Measurements from ENCODE around the gene ANKDD1B.
"Not testable (repeated sequence)": the region's sequence is repeated elsewhere in the genome, so short reads cannot be mapped to it uniquely, and the experiment has no call there.

ANKDD1B gene

DNA sequence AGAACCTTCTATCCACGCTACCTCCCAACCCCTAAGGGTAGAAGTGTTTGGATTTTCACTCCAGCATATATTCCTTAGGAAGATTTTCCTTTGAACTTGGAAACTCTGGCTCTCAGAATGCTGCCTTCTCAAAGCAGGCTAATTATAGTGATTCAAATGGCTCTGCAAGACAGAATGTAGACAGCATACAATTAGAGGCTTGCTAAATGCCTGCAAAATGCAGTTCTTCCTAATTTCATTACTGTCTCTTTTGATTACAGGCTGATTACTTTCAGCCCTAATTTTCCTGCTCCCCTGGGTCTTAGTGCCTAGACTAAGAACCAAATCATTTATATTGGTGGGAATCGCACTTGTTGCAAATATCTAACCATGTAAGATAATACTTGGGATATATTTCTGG, 50.8 kb downstream of the ANKDD1B start:
- DNase-seq, result no peak

DNA sequence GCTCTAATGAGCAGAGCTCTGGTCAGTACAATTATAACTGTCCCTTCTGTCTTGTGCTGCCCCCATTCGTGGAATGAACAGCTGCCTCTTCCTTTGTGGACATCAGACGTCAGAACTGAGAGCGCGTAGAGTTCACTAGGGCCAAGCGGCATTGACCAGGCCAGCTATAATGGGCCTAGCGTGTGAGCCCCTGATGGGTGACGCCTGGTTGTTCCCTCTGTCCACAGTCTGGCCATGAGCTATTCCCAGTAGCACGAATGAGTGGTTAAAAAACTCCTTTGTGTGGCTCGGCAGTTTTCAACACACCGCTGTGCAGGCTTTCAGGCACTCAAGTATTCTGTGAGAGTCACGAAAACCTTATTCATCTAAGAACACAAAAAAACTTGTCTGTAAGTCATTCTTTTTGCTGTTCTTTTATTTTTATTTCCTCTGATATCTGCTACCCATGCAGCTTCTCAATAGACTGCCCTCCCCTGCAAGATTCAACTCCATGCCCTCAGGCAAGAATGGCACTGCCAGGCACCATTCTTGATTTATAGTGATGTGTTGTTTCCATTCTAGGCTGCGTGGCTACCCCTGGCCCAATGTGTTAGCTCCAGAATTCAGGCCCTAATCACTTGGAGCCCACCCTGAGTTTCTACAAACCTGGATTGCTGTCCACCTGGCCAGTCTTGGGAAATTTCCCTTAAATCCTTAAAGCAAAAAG, 52.5 kb downstream of the ANKDD1B start:
- DNase-seq, result no peak

DNA sequence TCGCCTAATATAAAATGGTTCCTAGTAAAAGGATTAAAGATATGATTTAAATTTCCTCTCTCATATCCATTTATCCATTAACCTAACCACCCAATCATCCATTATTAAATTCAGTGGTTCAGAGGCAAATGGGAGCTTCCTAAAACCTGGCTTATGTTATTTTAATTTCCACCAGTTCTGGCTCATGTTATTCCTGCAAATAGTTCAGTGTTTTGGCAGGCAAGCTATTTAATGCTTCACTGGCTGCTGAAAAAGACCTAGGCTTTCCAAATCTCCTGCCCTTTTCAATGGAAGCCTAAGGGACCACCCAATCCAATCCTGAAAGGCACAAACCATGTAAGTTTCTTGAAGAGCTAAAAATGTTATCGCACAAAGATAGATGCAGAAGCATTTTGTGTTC, 53.7 kb downstream of the ANKDD1B start:
- no peak for DNase-seq

DNA sequence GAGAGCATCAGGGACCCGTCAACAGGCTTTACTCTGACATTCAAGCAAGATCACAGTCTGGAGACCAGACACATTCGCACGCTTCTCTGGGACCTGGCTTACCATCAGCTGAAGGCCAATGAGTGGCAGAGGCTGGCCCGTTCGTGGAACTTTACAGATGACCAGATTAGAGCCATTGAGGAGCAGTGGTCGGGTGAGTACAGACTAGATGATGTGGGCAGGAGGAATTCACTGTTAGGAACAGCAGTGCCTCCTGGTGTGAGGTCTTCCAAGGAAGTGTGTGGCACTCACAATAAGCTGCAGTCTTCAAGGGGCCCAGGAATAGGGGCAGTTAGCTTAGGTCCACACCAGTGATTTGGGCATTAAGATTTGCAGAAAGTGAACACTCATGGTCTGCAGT, 55.5 kb downstream of the ANKDD1B start:
- DNase-seq, result no peak

DNA sequence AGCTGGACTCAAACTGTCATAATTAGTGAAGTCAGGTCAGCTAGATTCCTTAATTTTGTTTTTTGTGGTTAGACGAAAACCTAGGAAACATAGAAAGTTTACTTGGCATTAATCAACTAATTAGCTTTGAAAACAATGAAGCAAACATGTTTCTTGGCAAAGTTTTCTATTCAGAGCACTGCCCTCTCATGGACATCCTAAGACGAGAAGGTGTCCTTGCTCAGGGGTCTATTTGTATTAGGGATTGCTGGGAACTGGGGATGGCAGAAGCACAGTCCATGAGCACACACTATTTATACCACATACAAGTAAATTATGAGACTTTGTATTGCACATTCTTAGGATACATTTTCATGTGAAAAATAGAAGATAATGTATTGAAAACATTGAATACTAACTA, 56.3 kb downstream of the ANKDD1B start:
- no peak for DNase-seq

DNA sequence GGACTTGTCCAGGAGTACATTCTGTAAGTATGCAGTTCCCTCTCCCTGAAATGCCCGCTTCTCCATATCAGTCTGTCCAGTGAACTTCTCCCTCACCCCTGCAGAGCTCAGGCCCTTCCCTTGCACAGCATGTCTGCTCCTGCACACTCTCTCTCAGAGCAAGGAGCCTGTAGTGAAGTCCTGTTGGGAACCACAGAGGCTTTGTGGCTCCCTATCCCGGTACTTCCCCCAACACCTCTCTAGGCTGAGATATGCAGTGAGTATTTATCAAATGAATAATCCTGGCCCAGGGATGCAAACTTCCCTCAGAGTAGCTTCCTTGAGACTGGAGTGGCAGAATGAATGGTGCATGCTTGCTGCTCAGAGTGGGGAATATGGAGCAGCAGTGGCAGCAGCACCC, 57.2 kb downstream of the ANKDD1B start:
- no peak for DNase-seq

DNA sequence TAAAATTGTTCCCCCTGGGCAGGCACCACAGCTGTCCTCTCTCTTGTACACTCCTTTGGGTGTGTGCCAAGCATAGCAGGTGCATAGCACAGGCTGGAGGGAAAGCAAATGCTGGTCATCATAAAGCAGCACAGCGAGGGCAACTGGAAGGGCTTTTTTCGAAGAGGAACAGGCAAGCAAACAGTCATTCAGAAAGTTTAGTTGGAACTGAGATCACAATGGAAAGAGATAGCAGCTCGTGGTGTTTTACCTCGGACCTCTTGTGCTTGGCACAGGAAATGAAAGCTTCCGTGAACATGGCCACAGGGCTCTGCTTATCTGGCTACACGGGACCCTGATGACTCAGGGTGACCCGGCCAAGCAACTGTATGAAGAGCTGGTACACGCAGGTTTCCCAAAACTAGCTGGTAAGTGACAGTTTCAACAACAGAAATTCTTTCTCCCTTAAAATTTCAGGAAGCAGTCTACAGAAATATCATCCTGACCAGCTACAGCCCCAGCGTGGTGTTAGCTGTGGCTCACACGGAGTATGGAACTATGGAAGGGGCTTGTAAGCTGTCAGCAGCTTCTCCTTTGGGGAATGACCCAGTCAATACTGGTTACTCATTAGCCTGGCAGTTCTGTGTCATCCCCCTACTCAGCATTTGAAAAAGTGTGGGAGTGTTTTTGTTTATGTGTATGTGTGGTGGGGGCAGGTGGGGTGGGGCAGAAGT, 57.9 kb downstream of the ANKDD1B start:
- no peak for DNase-seq

DNA sequence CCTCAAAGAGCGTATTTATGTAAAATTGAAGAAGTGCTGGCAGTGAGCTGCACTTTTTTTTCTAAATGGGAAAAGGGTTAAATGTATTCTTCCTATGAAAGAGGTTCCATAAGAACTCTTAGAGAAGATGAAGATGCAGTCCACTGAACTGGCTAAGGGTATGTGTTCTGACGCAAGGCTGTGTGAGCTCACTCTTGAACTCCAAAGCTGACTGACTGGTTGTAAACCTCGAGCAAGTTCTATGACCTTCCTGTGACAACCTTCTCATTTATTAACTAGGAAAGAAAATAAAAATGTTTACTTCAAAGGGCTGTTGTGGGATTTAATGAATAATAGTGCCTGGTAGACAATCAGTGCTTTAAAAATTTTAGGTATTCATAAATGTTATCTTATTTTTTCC, 59.3 kb downstream of the ANKDD1B start:
- no peak for DNase-seq

DNA sequence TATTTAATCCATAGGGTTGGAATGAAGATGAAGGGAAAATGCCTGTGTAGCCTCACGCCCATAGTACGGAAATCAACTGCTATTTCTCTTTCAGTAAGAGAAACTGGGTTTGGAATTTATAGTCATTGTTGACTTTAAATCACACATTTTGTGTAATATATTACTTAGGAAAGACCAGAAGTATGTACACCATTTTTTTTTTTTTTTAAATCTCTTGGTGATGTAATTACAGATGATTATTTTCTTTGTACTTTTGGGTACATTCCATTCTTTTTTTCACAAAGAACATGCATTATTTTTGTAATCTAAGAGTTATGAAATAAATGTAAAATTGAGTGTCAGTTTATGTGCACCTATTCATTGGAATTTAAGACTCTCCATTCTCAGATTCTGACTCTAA, 60.3 kb downstream of the ANKDD1B start:
- no peak for DNase-seq

DNA sequence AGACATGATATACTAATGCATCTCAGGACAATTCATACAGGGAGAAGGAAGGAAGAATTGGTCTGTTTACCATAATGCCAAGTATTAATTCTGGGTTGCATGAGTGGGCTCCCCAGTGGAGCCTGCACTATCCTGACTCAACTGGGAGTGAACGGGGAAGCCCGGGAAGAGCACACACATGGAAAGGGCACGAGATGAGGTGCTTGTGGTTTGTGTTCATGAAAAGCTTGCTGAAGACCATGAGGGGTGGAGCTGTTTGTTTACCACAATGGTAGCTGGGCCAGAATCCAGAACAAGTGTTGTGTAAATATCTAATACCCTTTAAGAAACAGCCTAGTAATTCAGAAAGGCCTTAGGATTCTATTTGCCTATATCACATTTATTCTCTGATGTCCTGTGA, 61.4 kb downstream of the ANKDD1B start:
- no peak for DNase-seq

DNA sequence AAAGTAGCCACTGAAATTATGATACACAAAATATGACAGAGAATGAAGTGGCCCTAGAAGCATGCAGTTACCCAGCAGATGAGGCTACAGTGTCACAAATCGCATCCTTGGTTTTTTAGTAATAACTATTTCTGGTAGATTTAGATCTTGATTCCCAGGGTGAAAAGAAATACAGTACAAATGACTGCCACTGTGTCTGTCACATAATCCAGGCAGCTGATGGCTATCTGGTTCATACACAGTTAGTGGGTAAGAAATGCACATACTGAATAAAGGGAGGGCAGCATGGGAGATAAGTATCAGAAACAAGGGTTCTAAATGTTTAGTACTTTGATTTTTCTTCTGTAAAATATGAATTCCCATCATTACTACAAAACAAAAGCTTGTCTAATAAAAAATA, 64.5 kb downstream of the ANKDD1B start:
- DNase-seq, result no peak

DNA sequence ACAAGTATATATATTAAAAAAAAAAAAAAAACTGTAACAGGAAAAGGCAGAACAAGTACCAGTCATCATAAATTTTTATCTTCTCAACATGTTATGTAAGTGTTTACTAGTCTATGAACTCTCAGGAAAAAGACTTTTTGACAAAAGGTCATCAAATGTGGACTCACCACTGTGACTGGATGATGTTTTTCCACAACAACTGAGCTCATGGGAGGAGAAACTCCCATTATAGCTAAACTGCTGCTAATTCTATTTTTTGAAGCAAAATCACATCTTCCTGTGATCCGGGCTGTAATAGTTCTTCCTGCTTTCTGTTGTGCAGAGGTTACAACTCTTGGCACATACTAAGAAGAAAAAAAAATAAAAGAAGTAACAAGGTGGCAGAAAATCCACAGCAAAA, 66.4 kb downstream of the ANKDD1B start:
- no peak for DNase-seq

DNA sequence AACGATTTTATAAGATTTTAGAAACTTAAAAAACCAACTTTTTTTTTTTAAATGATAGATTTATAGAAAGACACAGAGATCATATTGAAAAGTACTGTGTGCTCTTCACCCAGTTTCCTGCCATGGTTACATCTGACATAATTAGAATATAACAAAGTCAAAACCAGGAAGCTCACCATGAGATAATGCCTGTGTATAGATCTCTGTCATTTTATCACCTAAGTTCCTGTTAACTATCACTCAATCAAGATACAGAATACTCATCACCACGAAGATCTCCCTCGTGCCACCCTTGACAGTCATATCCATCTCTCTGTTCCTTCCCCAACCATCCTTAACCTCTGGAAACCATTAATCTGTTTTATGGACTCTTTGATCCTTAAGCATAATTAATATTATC, 66.9 kb downstream of the ANKDD1B start:
- no peak for DNase-seq

DNA sequence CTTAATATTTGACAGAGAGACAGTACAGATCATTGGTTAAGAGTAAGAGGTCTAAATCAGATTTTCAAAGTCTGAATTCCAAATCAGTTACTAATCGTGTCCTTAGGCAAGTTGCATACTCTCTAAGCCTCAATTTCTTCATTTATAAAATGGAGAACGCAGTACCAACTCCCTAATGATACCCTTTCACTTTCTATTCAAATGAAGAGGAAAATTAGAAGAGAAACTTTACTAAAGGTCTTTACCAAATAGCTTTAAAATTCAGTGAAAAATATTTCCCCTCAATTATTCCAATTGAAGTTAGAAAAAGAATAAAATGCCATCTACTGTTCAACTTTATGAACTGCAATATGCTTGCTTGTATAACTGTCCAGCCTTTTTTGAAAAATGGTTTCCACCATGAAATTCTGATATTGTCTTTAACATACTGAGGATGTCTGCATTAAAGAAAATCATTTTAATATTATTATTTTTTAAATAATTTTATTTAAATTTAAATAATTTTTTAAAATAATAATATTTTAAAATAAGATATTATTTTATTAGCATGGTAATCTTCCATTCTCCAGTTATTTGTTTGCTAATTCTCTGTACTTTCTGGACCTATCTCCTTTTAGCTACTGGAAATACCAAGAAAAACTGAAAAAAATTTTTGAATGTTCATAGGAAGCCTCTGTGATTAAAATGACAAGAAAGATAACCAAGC, 70.0 kb downstream of the ANKDD1B start:
- DNase-seq, result no peak

DNA sequence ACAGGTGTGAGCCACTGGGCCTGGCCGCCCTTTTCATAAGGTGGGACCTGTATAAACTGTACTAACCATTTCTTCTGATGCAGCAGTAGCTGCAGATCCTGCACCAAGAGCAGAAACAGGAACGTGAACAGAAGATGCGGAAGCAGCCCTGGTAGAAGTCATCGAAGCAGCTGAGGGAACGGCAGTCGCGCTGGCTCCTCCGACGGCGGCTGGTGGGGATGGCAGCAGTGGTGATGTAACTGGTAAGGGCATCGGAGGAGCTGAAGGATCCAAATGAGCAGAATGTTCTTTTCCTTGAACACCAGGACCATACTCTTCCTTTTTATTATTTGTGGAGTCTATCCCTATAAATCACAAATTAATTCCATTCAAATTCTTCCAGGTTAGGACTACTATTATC, 73.9 kb downstream of the ANKDD1B start:
- no peak for DNase-seq

DNA sequence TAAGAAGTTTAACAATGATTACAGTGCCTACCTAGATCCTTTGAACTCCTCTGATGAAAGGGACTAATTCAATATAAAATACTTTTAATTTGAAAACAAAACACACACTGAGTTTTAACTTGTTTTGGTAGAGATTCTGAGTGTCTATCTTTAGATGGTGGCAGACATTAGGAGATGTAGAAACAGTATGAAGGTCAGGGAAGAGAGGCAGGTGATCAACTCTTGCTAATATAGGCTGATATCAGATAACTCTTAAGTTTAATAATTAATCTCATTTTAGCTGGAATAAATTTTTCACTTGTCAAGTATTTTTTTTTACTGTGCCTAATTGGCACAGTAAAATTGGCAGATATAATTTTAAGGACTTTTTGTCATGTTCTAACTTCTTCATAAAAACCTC, 75.2 kb downstream of the ANKDD1B start:
- no peak for DNase-seq

DNA sequence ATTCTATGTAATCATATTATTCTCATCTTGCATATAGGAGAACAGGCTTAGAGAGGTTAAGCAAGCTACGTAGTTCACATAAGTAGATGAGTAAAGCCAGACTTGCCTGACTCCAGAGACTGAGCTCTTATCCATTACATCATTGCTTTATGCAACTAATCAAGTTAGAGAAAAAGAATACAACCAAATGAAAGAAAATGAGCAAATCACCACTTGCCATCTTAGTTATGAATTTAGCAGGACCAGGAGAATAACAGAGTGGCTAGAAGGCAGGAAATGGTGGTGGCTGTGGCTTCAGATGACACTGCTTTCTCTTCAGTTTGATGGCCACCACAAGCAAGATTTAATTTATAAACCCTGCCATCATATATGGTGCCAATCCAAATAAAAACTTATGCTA, 79.4 kb downstream of the ANKDD1B start:
- DNase-seq, result no peak

DNA sequence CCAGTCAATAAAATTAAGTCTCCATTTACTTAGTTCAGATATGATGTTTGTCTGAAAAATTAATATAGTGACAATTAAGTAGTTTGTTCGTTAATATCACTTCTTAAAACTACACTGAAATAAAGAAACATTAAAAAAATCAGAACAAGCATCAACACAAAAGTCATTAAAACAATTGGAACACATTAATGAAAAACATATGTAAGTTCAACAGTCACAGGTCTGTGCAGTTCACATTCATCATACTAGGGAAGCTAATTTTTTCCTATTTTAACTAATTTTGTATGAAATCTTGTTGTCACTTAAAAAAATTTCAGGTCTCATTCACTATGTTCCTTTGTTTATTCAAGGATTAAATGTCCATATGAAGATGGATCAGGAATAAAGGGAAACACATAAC, 83.5 kb downstream of the ANKDD1B start:
- no peak for DNase-seq

DNA sequence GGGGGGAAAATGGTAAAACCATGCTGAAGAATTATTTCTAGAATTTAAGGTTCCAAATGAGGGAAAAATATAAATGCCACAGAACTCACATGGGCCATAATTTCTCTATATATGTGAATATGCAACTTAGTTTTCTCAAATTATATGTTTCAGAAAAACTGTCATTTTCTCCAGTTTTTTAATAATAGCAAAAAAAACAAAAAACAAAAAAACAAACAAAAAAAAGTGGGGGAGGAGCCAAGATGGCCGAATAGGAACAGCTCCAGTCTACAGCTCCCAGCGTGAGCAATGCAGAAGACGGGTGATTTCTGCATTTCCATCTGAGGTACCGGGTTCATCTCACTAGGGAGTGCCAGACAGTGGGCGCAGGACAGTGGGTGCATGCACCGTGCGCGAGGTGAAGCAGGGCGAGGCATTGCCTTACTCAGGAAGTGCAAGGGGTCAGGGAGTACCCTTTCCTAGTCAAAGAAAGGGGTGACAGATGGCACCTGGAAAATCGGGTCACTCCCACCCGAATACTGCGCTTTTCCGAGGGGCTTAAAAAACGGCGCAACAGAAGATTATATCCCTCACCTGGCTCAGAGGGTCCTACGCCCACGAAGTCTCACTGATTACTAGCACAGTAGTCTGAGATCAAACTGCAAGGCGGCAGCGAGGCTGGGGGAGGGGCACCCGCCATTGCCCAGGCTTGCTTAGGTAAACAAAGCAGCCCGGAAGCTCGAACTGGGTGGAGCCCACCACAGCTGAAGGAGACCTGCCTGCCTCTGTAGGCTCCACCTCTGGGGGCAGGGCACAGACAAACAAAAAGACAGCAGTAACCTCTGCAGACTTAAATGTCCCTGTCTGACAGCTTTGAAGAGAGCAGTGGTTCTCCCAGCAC, 84.5 kb downstream of the ANKDD1B start:
- DNase-seq, result not testable (repeated sequence)

DNA sequence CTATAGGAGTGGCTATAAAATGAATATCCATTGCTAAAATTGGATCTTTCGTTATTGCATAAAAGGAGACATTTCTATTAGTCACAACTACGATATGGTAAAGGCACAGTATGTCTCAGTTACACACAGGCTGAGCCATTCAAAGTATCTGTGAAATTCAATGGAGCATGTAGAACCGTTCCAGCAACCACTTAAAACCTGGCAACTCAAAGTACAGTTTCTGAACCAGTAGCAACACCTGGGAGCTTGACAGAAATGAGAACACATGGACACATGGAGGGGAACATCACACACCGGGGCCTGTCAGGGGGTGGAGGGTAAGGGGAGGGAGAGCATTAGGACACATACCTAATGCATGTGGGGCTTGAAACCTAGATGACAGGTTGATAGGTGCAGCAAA, 90.6 kb downstream of the ANKDD1B start:
- no peak for DNase-seq

DNA sequence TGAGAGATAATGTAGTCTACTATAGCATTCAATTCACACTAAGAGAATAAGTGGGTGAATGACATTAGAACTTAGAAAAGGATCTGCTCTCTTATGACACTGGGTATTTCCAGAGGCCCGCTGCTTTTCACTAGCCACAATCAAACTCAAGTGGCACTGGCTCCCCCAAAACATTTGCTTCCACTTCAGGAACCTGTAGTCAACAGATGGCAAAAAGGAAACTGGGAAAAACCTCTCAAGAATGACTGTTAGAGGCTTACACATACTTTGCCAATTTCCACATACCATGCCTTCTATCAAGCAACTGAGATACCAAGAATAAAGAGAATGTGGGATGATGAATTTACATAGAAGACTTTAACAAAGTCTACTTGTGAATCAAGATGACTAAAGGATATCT, 94.8 kb downstream of the ANKDD1B start:
- no peak for DNase-seq

DNA sequence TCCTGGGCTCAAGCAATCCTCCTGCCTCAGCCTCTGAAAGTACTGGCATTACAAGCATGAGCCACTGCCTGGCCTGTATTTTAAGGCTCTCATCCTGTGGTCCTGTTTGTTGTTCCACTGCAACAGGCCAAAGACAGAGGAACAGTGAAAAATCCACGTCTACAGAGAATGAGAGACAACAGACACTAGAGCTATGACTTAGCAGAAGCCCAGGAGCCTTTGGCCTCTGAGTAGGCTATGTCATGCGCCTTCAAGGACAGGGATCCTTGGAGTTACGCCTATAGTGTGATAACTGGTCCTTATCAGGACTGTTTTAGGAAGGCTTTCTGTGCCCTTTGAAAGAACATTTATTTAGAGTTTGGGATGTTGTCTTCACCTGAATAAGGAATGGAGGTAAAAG, 95.5 kb downstream of the ANKDD1B start:
- DNase-seq, result no peak

DNA sequence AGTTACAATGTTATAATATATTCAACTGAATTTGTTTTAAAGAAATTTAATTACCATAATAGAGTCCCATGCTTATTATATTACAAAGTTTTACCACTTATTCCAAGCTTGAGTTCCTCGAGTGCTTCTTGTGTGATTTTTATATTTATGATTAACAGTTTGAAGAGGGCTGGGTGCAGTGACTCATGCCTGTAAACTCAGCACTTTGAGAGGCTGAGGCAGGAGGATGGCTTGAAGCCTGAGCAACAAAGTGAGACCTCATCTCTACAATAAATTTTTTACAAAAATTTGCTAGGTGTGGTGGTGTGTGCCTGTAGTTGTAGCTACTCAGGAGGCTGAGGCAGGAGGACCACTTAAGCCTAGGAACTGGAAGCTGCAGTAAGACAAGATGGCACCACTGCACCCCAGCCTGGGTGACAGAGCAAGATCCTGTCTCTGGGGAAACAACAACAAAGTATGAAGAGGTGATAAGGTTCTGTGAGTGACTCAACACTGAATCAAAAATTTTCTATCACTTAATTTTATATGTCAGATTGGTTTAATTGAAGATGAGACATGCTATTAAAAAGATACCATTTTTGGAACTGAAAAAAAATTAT, 96.8 kb downstream of the ANKDD1B start:
- no peak for DNase-seq
